T47D (cell line): ENCODE data around the gene UBL3.
A peak's percentile ranks its signal among the peaks of the same experiment; 100 is the strongest.

Experiments used
- DNase-seq, 2 experiments: peaks; one replicate each; pipeline versions ENCODE4 v3.0.0 to v3.0.0-alpha.2; 2011 to 2012; ENCODE audit warnings: low read depth in 1 of 2, low spot score in 1 of 2
- JUND ChIP-seq: IDR thresholded peaks from 2 replicates; pipeline ENCODE4 v1.6.1; 2012; ENCODE audit warnings: low read depth
- in situ Hi-C: cut with HindIII; loops from 2 replicates; pipeline ENCODE4 v1.10.0; 2016; ENCODE audit warnings: low sequenced_read_pairs, low pct_unique_long_range_greater_than_20kb

Gene UBL3

GRCh38 chr13:29852472-29853054 lies 2.1 kb upstream of the UBL3 start:
- in situ Hi-C loops: no loop called here
- DNase-seq: no peak
- no peak for TF ChIP-seq JUND

- DNase-seq: peak in 1 of 2 experiments; percentile 54
- TF ChIP-seq JUND: no peak
- in situ Hi-C loops: no loop called here
Measured at GRCh38 chr13:29849731-29850212, 645 bp downstream of the UBL3 start.

GRCh38 chr13:29849071-29849631 lies 1.3 kb downstream of the UBL3 start:
- DNase-seq: peak in 1 of 2 experiments; percentile 43
- in situ Hi-C loops: no loop called here
- TF ChIP-seq JUND: no peak

GRCh38 chr13:29847501-29847983 lies 2.9 kb downstream of the UBL3 start:
- no peak for TF ChIP-seq JUND
- DNase-seq: peak in 1 of 2 experiments; percentile 50
- in situ Hi-C loops: no loop called here

DNA sequence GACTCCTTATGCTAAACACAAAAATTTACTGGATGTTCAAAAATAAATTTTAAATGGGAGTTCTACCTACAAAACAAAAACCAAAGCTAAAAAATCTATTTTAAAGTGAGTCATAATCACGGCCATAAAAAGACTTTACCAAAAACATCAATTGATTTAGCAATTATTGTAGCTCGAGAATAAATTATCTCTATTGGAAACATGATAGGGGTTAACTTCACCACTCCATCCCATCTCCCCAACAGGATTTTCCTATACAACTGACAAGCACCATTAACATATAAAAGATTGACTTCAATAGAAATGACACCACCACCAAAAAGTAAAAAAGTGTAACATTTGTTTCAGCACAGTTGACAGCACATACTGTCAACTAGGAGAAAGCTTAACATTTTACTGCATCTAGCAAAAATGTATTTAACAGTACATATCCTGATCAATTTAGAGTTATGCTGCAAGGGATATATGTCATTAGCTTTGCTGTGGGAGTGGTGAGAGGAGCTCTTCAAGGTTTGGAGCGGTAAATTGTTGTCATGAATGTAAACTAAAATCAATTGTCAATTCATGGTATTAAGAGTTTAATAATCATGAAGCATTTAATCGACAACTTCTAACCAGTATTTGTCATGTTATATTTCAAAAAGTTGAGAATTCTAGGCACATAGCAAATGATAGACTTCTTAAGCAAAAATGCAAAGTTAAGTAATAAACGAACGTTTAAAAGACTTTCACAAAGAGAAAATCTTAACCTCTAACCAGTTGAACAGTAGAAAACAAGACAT lies 3.8 kb downstream of the UBL3 start:
- DNase-seq: no peak
- in situ Hi-C loops: no loop called here
- TF ChIP-seq JUND: no peak

- in situ Hi-C loops: no loop called here
- DNase-seq: no peak
- no peak for TF ChIP-seq JUND
Measured at GRCh38 chr13:29845440-29846056, 4.9 kb downstream of the UBL3 start.

DNA sequence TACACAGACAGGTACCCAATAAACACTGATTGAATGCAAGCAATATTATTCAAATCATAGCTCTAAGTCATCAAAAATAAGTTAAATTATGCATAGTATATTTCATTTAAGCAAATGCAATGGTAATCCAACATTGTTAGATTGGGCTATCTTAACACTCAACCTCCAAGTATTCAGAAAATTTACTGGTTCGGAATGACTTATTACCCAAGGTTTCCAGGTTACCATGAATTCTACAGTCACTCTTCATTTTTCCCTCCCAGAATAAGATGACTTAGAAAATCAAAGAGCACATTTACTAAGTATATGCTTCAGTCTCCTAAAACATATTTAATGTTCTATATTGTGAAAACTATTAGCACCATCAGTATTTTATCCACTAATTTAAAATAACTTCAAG lies 6.0 kb downstream of the UBL3 start:
- no peak for DNase-seq
- in situ Hi-C loops: no loop called here
- TF ChIP-seq JUND: no peak

DNA sequence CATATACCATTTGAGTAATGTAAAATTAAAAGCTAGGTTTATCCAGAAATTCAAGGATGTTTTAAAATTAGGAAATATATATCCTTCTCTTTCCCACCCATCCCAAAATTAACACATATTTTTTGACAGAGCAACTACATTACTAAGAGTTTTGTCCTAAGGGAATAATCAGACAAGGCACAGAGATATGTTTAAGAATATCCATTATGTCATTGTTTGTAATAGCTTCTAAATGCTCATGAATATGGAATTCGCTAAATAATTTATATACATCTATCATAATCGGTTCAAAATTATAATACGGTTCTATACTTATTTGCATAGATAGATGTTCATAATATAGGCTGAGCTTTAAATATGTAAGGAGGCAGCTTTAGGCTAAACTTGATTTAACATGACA lies 9.8 kb downstream of the UBL3 start:
- no peak for DNase-seq
- TF ChIP-seq JUND: no peak
- in situ Hi-C loops: no loop called here

DNA sequence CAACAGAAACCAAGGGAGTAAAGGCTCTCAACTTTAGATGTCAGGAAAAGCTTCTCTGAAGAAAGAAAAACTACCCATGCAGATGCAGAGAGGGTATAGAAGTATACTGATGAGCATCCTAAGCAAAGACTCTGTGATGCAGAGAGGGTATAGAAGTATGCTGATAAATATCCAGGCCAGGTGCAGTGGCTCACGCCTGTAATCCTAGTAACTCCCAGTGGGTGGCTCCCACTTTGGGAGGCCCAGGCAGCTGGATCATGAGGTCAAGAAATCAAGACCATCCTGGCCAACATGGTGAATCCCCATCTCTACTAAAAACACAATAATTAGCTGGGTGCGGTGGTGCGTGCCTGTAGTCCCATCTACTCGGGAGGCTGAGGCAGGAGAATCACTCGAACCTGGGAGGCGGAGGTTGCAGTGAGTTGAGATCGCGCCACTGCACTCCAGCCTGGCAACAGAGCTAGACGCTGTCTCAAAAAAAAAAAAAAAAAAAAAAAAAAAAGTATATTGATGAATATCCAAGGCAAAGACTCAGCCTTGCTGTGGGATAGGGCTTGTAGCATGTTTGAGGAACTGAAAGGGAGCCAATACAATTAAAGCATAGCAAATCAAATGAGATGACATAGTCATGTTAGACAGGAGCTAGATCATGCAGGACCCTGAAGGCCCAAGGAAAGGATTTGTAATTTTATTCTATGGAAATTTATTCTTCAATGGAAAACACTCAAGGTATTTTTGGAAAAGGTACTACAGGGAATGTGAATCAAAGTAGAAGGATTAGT lies 14.9 kb downstream of the UBL3 start:
- no peak for TF ChIP-seq JUND
- no peak for DNase-seq
- in situ Hi-C loops: no loop called here

- DNase-seq: no peak
- in situ Hi-C loops: no loop called here
- no peak for TF ChIP-seq JUND
Measured at GRCh38 chr13:29832761-29833298, 17.6 kb downstream of the UBL3 start.

DNA sequence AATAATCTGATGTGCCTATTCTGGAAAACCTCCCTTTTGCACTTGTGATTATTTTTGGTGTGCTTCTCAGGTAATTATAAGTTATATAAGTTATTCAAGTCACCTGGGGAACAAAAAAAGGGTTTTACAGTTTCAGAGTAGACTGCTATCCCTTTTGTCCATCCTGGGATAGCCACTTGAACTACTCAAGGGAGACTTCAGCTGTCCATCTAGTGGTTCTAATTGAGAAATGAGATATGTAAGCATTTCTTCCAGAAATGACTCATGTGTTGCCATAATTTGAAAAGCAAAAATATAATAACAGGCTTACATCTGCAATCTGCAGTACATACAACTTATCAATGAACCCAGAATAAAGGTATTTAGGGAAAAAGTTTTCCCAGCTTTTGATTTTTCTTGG lies 20.4 kb downstream of the UBL3 start:
- TF ChIP-seq JUND: no peak
- no peak for DNase-seq
- in situ Hi-C loops: no loop called here

GRCh38 chr13:29819143-29819542 lies 31.3 kb downstream of the UBL3 start:
- in situ Hi-C loops: no loop called here
- TF ChIP-seq JUND: no peak
- DNase-seq: no peak
